HEK293T (cell line): ENCODE results near the gene NUMB.

Experiments
- CTCF ChIA-PET: fragments of 350-600 bp; formaldehyde crosslinking; extraction: SDS; loops from one replicate; lab custom pipeline; 2021; ENCODE audit warnings: antibody characterized with exemption, inconsistent platforms; lab: Yijun Ruan, JAX
- POLR2A ChIA-PET: fragments of 350-600 bp; formaldehyde crosslinking; extraction: SDS; loops from one replicate; lab custom pipeline; 2020; ENCODE audit warnings: antibody characterized with exemption, inconsistent platforms; lab: Yijun Ruan, JAX
- DNase-seq: peaks from one replicate; pipeline ENCODE4 v3.0.0; 2012; ENCODE audit warnings: mixed read lengths; ENCODE audit errors: extremely low spot score
- ARNT ChIP-seq: fragments of 450-650 bp; IDR thresholded peaks from 2 replicates; pipeline ENCODE4 v1.6.1; 2017; ENCODE audit warnings: mild to moderate bottlenecking
- BHLHE40 ChIP-seq: fragments of 450-650 bp; IDR thresholded peaks from 2 replicates; pipeline ENCODE4 v1.6.1; 2016; ENCODE audit warnings: mild to moderate bottlenecking, moderate library complexity, borderline replicate concordance
- CTBP1 ChIP-seq: fragments of 450-650 bp; IDR thresholded peaks from 2 replicates; pipeline ENCODE4 v1.6.1; 2016; ENCODE audit warnings: borderline replicate concordance
- ELF4 ChIP-seq: fragments of 450-650 bp; IDR thresholded peaks from 2 replicates; pipeline ENCODE4 v1.6.1; 2017; ENCODE audit warnings: antibody characterized with exemption
- FOXA1 ChIP-seq: fragments of 450-650 bp; IDR thresholded peaks from 2 replicates; pipeline ENCODE4 v1.6.1; 2016; ENCODE audit warnings: mild to moderate bottlenecking
- FOXK2 ChIP-seq: fragments of 450-650 bp; IDR thresholded peaks from 2 replicates; pipeline ENCODE4 v1.6.1; 2016; ENCODE audit warnings: mild to moderate bottlenecking
- FOXM1 ChIP-seq: fragments of 450-650 bp; IDR thresholded peaks from 2 replicates; pipeline ENCODE4 v1.6.1; 2017; ENCODE audit warnings: mild to moderate bottlenecking, borderline replicate concordance
- HDGF ChIP-seq: fragments of 450-650 bp; IDR thresholded peaks from 2 replicates; pipeline ENCODE4 v1.6.1; 2017; ENCODE audit warnings: antibody characterized with exemption, borderline replicate concordance
- L3MBTL2 ChIP-seq: fragments of 450-650 bp; conservative IDR thresholded peaks from 2 replicates; pipeline ENCODE4 v1.6.1; 2016; ENCODE audit warnings: mild to moderate bottlenecking
- LEF1 ChIP-seq: fragments of 450-650 bp; IDR thresholded peaks from 2 replicates; pipeline ENCODE4 v1.6.1; 2017; ENCODE audit warnings: mild to moderate bottlenecking, borderline replicate concordance
- NFRKB ChIP-seq: fragments of 450-650 bp; IDR thresholded peaks from 2 replicates; pipeline ENCODE4 v1.6.1; 2016; ENCODE audit warnings: mild to moderate bottlenecking, moderate library complexity
- PKNOX1 ChIP-seq: fragments of 450-650 bp; IDR thresholded peaks from 2 replicates; pipeline ENCODE4 v1.6.1; 2016
- SP1 ChIP-seq: fragments of 450-650 bp; IDR thresholded peaks from 2 replicates; pipeline ENCODE4 v1.6.1; 2017
- SUZ12 ChIP-seq: fragments of 450-650 bp; IDR thresholded peaks from 2 replicates; pipeline ENCODE4 v1.6.1; 2016; ENCODE audit warnings: mild to moderate bottlenecking
- TARDBP ChIP-seq: fragments of 450-650 bp; IDR thresholded peaks from 2 replicates; pipeline ENCODE4 v1.6.1; 2016
- ZNF384 ChIP-seq: fragments of 450-650 bp; IDR thresholded peaks from 2 replicates; pipeline ENCODE4 v1.6.1; 2016

Gene NUMB

GRCh38 chr14:73492670-73493069 is 34.3 kb upstream of the NUMB start:
- ChIA-PET CTCF (no interaction called here), POLR2A (interaction anchor here (0.6 kb wide), 1 partner anchor 77 kb away, joined by 3 read pairs; no protein-coding TSS in a partner anchor)
- TF ChIP-seq ARNT (no peak), FOXK2 (no peak), FOXA1 (no peak), SUZ12 (no peak), PKNOX1 (no peak), CTBP1 (no peak)
- DNase-seq = no peak

GRCh38 chr14:73492043-73492552 is 33.8 kb upstream of the NUMB start:
- DNase-seq = no peak
- ChIA-PET CTCF (no interaction called here), POLR2A (no interaction called here)
- TF ChIP-seq LEF1 = no peak
- TF ChIP-seq CTBP1 = no peak

DNA sequence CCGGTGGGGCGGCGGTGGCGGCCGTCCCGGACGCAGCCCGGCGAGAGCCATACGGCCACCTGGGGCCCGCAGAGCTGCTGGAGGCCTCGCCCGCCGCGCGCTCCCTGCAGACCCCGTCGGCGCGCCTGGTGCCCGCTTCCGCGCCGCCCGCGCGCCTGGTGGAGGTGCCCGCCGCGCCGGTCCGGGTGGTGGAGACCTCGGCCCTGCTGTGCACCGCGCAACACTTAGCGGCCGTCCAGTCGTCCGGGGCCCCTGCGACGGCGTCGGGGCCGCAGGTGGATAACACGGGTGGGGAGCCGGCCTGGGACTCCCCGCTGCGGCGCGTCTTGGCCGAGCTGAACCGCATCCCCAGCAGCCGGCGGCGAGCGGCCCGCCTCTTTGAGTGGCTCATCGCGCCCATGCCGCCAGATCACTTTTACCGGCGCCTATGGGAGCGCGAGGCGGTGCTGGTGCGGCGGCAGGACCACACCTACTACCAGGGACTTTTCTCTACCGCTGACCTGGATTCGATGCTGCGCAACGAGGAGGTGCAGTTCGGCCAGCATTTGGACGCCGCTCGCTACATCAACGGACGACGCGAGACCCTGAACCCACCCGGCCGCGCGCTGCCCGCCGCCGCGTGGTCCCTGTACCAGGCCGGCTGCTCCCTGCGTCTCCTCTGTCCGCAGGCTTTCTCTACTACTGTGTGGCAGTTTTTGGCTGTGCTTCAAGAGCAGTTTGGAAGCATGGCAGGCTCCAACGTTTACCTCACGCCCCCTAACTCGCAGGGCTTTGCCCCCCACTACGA is 33.1 kb upstream of the NUMB start:
- CTCF ChIA-PET = no interaction called here
- POLR2A ChIA-PET = interaction anchor here (0.9 to 1.7 kb wide), 9 partner anchors 8 to 256 kb away, joined by 3 to 10 read pairs (median 4); partner anchors contain the start of genes ACOT2 and NUMB
- no peak for DNase-seq
- TF ChIP-seq SUZ12 = no peak
- TF ChIP-seq ZNF384 = no peak
- no peak for TF ChIP-seq CTBP1
- no peak for TF ChIP-seq PKNOX1
- TF ChIP-seq TARDBP = no peak
- no peak for TF ChIP-seq FOXA1
- no peak for TF ChIP-seq L3MBTL2
- TF ChIP-seq LEF1 = no peak
- no peak for TF ChIP-seq ARNT
- TF ChIP-seq NFRKB = no peak
- no peak for TF ChIP-seq HDGF
- TF ChIP-seq ELF4 = no peak
- no peak for TF ChIP-seq SP1
- TF ChIP-seq FOXK2 = no peak
- TF ChIP-seq BHLHE40 = no peak
- TF ChIP-seq FOXM1 = no peak

- DNase-seq = no peak
- no peak for TF ChIP-seq FOXA1
- TF ChIP-seq TARDBP = no peak
- TF ChIP-seq FOXK2 = no peak
- TF ChIP-seq CTBP1 = no peak
- no peak for TF ChIP-seq FOXM1
- TF ChIP-seq SUZ12 = no peak
- TF ChIP-seq NFRKB = no peak
- no peak for TF ChIP-seq L3MBTL2
- TF ChIP-seq HDGF = no peak
- TF ChIP-seq ZNF384 = no peak
- TF ChIP-seq LEF1 = no peak
- no peak for TF ChIP-seq PKNOX1
- ChIA-PET CTCF (no interaction called here), POLR2A (interaction anchor here (1.1 to 1.7 kb wide), 3 partner anchors 10 to 267 kb away, joined by 3 to 10 read pairs (median 10); partner anchors contain the start of gene ACOT2)
Observed at GRCh38 chr14:73489481-73490175, 31.3 kb upstream of the NUMB start.

- TF ChIP-seq CTBP1 = no peak
- no peak for TF ChIP-seq FOXA1
- TF ChIP-seq L3MBTL2 = no peak
- no peak for TF ChIP-seq SP1
- no peak for TF ChIP-seq TARDBP
- no peak for TF ChIP-seq PKNOX1
- no peak for TF ChIP-seq ARNT
- no peak for TF ChIP-seq HDGF
- TF ChIP-seq ZNF384 = no peak
- DNase-seq = no peak
- ChIA-PET CTCF (no interaction called here), POLR2A (no interaction called here)
Observed at GRCh38 chr14:73478684-73479083, 20.3 kb upstream of the NUMB start.
